OCI-LY1 (cell line): ENCODE data around the gene CDSN.

Experiments used
- H2AFZ ChIP-seq: fragments of 200-600 bp; sonication (generic), shearing (Covaris generic); 2 replicates; pipeline ENCODE4 v1.6.0; 2014; ENCODE audit warnings: antibody characterized with exemption, mild to moderate bottlenecking, low read length
- H3F3A ChIP-seq: fragments of 200-600 bp; sonication (generic), shearing (Covaris generic); 2 replicates; pipeline ENCODE4 v1.6.0; 2014; ENCODE audit warnings: mild to moderate bottlenecking, antibody characterized with exemption, low read length, moderate library complexity; ENCODE audit not compliant: insufficient read depth
- H3K27ac ChIP-seq: fragments of 200-600 bp; sonication (generic); 2 replicates; pipeline ENCODE4 v1.5.1; 2014; ENCODE audit warnings: low read length, mixed run types, mild to moderate bottlenecking, low read depth; ENCODE audit not compliant: poor library complexity, severe bottlenecking
- H3K27me3 ChIP-seq: fragments of 200-600 bp; sonication (generic); 2 replicates; pipeline ENCODE4 v1.6.0; 2014; ENCODE audit warnings: antibody characterized with exemption, mild to moderate bottlenecking, low read length, moderate library complexity; ENCODE audit not compliant: insufficient read depth
- H3K36me3 ChIP-seq: fragments of 200-600 bp; sonication (generic); 2 replicates; pipeline ENCODE4 v1.6.1; 2014; ENCODE audit warnings: mild to moderate bottlenecking, antibody characterized with exemption, low read length, moderate library complexity, mixed read lengths; ENCODE audit not compliant: insufficient read depth
- H3K4me1 ChIP-seq: fragments of 200-600 bp; sonication (generic); 2 replicates; pipeline ENCODE4 v1.5.1; 2014; ENCODE audit warnings: mild to moderate bottlenecking, low read length, moderate library complexity; ENCODE audit not compliant: insufficient read depth, severe bottlenecking
- H3K4me2 ChIP-seq: fragments of 200-600 bp; sonication (generic), shearing (Covaris generic); 2 replicates; pipeline ENCODE4 v1.6.1; 2014; ENCODE audit warnings: low read length
- H3K4me3 ChIP-seq: fragments of 200-600 bp; sonication (generic); 2 replicates; pipeline ENCODE4 v1.5.1; 2014; ENCODE audit warnings: low read length, low read depth, mild to moderate bottlenecking, mixed read lengths; ENCODE audit not compliant: poor library complexity, severe bottlenecking
- H3K79me2 ChIP-seq: fragments of 200-600 bp; shearing (Covaris generic); 2 replicates; pipeline ENCODE4 v1.6.1; 2016; ENCODE audit warnings: mixed run types, low read length, mixed read lengths; ENCODE audit not compliant: insufficient read depth
- H3K9ac ChIP-seq: fragments of 200-600 bp; sonication (generic), shearing (Covaris generic); 2 replicates; pipeline ENCODE4 v1.6.1; 2014; ENCODE audit warnings: mild to moderate bottlenecking, low read length, mixed read lengths
- H3K9me2 ChIP-seq: fragments of 200-600 bp; sonication (generic), shearing (Covaris generic); 2 replicates; pipeline ENCODE4 v1.6.1; 2014; ENCODE audit warnings: low read depth, mild to moderate bottlenecking, low read length, mixed read lengths
- H3K9me3 ChIP-seq: fragments of 200-600 bp; shearing (Covaris generic); 2 replicates; pipeline ENCODE4 v1.6.1; 2014; ENCODE audit warnings: low read length, mixed read lengths
- H4K20me1 ChIP-seq: fragments of 200-600 bp; sonication (generic), shearing (Covaris generic); 2 replicates; pipeline ENCODE4 v1.6.0; 2016; ENCODE audit warnings: mild to moderate bottlenecking, low read length; ENCODE audit not compliant: insufficient read depth
- EZH2 ChIP-seq: fragments of 200-600 bp; sonication (generic), shearing (Covaris generic); IDR thresholded peaks from 2 replicates; pipeline ENCODE4 v1.8.0; 2017; ENCODE audit warnings: borderline replicate concordance, mixed run types, mild to moderate bottlenecking, antibody characterized with exemption, low read length, moderate library complexity, mixed read lengths
- TF ChIP-seq, protein P1 (sequence below): fragments of 200-600 bp; sonication (generic), shearing (Covaris generic); IDR thresholded peaks from 2 replicates; pipeline ENCODE4 v1.5.1; 2017; ENCODE audit warnings: mild to moderate bottlenecking, antibody characterized with exemption, low read length, moderate library complexity, mixed read lengths

Gene CDSN

DNA sequence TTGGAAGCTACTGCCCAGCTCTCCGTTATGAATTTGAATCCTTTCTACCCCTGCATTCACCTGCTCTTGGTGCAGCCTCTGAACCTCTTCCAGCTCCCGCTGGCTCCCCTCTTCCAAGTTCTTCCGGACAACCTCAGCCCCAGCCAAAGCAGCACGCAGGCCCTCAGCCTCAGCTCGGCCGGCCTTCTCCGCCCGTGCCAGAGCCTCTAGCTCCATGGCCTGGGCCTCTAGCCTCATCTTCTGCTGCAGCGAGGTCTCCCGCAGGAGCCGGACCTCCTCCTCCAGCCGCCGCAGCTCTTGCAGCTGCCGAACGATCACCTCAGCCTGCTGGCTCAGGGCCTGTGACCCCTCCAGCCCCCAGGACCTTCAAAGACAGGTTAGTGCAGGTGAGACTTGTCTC, 34.2 kb upstream of the CDSN start:
- no peak overlapping the region for H3K4me3 ChIP-seq
- no peaks in the 10 kb centered on the region for H3K9me2 ChIP-seq
- H3K9me3 ChIP-seq, result no peaks in the 10 kb centered on the region
- no peaks in the 10 kb centered on the region for H4K20me1 ChIP-seq
- no peak overlapping the region for H2AFZ ChIP-seq
- H3F3A ChIP-seq, result no peaks in the 10 kb centered on the region
- no peak overlapping the region for H3K4me2 ChIP-seq
- TF ChIP-seq, protein P1, sequence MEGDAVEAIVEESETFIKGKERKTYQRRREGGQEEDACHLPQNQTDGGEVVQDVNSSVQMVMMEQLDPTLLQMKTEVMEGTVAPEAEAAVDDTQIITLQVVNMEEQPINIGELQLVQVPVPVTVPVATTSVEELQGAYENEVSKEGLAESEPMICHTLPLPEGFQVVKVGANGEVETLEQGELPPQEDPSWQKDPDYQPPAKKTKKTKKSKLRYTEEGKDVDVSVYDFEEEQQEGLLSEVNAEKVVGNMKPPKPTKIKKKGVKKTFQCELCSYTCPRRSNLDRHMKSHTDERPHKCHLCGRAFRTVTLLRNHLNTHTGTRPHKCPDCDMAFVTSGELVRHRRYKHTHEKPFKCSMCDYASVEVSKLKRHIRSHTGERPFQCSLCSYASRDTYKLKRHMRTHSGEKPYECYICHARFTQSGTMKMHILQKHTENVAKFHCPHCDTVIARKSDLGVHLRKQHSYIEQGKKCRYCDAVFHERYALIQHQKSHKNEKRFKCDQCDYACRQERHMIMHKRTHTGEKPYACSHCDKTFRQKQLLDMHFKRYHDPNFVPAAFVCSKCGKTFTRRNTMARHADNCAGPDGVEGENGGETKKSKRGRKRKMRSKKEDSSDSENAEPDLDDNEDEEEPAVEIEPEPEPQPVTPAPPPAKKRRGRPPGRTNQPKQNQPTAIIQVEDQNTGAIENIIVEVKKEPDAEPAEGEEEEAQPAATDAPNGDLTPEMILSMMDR, result no peak
- TF ChIP-seq EZH2, result no peak
- H3K36me3 ChIP-seq, result peaks cover 34% of the 10 kb centered on the region
- no peak overlapping the region for H3K9ac ChIP-seq
- H3K27ac ChIP-seq, result no peak overlapping the region
- H3K79me2 ChIP-seq, result no peaks in the 10 kb centered on the region
- H3K4me1 ChIP-seq, result peaks cover 27% of the 10 kb centered on the region
- no peaks in the 10 kb centered on the region for H3K27me3 ChIP-seq

DNA sequence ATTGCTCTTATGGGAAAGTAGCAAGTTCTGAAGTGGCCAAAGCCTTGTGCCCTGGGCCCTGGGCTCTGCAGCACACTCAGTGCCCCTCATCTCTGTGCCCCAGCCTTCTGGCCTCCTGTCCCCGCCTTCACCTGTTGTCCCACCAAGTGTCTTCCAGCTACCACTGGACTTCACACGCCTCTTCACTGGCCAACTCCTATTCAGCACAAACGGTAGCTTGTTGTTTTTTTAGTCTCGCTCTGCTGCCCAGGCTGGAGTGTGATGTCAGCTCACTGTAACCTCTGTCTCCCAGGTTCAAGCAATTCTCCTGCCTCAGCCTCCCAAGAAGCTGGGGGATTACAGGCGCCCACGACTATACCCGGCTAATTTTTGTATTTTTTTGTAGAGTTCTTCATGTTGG, 32.5 kb upstream of the CDSN start:
- Histone ChIP-seq H3F3A (no peaks in the 10 kb centered on the region), H2AFZ (no peak overlapping the region)

DNA sequence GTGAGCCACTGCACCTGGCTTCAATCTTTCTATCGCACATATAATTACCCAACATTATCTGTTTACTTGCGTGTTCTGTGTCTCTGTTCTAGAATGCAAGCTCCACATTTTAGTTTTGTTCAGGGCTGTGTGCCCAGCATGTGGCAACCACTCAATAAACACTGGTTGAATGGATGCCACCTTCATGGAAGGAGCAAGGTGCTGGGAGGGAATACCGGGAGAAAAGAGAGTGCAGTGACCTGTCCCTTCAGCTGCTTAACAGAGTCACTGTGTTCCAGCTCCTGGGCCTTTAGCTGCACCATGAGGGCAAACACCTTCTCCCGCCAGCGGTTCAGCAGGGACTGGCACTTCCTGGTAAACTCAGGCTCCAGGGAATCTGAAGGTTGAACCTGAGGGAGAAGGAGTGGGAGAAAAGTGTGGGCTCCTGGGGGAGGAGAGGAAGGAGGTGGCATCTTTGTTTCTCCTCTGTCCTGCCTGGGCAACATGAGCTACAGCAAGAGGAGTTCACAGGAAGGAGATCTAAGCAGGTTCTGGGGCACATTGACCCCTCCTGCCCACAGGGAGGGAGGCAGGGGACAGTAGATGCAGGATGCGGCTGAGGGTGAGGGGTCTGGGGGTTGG, 29.7 kb upstream of the CDSN start:
- no peaks in the 10 kb centered on the region for H3K27me3 ChIP-seq
- H3K4me1 ChIP-seq, result peaks cover 15% of the 10 kb centered on the region
- no peak overlapping the region for H3K4me2 ChIP-seq

More for the DNA sequence above, 32.5 kb upstream of the CDSN start:
- Histone ChIP-seq H3K79me2 (no peaks in the 10 kb centered on the region), H3K27ac (peak overlapping the region; percentile 63), H3K4me3 (no peak overlapping the region), H3K4me2 (no peak overlapping the region), H3K4me1 (peaks cover 26% of the 10 kb centered on the region), H3K9me2 (no peaks in the 10 kb centered on the region), H3K27me3 (no peaks in the 10 kb centered on the region), H3K9ac (no peak overlapping the region), H4K20me1 (no peaks in the 10 kb centered on the region), H3K9me3 (no peaks in the 10 kb centered on the region), H3K36me3 (peaks cover 34% of the 10 kb centered on the region)
- TF ChIP-seq, protein P1, result no peak

More for the DNA sequence above, 29.7 kb upstream of the CDSN start:
- Histone ChIP-seq H3K79me2 (no peaks in the 10 kb centered on the region), H3K36me3 (peaks cover 28% of the 10 kb centered on the region; the same call in 1 of the 2 replicates), H2AFZ (no peak overlapping the region), H3K9ac (no peak overlapping the region), H3K4me3 (no peak overlapping the region), H4K20me1 (no peaks in the 10 kb centered on the region), H3K9me2 (no peaks in the 10 kb centered on the region), H3F3A (no peaks in the 10 kb centered on the region), H3K9me3 (no peaks in the 10 kb centered on the region), H3K27ac (no peak overlapping the region)
- TF ChIP-seq EZH2, result no peak
- TF ChIP-seq, protein P1, result no peak
